ENCODE data around the gene EFNA3.

The EFNA3 gene

GRCh38 chr1:155052439-155053395 lies 25.9 kb upstream of the EFNA3 start:
- peak; percentile 50 for TF ChIP-seq CTCF (IDR thresholded peaks at IDR 0.05; ENCODE audit: low read depth, low read length, missing control alignments)
- DNase-seq (ENCODE audit: extremely low read depth, low read depth): no peak
- peak overlapping the region; percentile 89 for H3K4me3 ChIP-seq (replicated peaks; ENCODE audit: low read depth, low read length)

- DNase-seq (ENCODE audit: extremely low read depth, low read depth): no peak
- H3K4me3 ChIP-seq (replicated peaks; ENCODE audit: low read depth, low read length): 0 out of 2 replicates have a peak overlapping the region, but pooled peaks have one; percentile 9
- TF ChIP-seq CTCF (IDR thresholded peaks at IDR 0.05; ENCODE audit: low read depth, low read length, missing control alignments): no peak
Observed at GRCh38 chr1:155053531-155054105, 25.0 kb upstream of the EFNA3 start.

GRCh38 chr1:155057104-155057503 lies 21.5 kb upstream of the EFNA3 start:
- no peak overlapping the region for H3K4me3 ChIP-seq (replicated peaks; ENCODE audit: low read depth, low read length)
- no peak for DNase-seq (ENCODE audit: extremely low read depth, low read depth)
- TF ChIP-seq CTCF (IDR thresholded peaks at IDR 0.05; ENCODE audit: low read depth, low read length, missing control alignments): no peak

GRCh38 chr1:155057788-155058211 lies 20.8 kb upstream of the EFNA3 start:
- TF ChIP-seq CTCF (IDR thresholded peaks at IDR 0.05; ENCODE audit: low read depth, low read length, missing control alignments): peak; percentile 3
- no peak overlapping the region for H3K4me3 ChIP-seq (replicated peaks; ENCODE audit: low read depth, low read length)
- DNase-seq (ENCODE audit: extremely low read depth, low read depth): no peak

GRCh38 chr1:155060736-155061135 lies 17.9 kb upstream of the EFNA3 start:
- H3K4me3 ChIP-seq (replicated peaks; ENCODE audit: low read depth, low read length): no peak overlapping the region
- no peak for TF ChIP-seq CTCF (IDR thresholded peaks at IDR 0.05; ENCODE audit: low read depth, low read length, missing control alignments)
- DNase-seq (ENCODE audit: extremely low read depth, low read depth): no peak

- TF ChIP-seq CTCF (IDR thresholded peaks at IDR 0.05; ENCODE audit: low read depth, low read length, missing control alignments): peak; percentile 99
- H3K4me3 ChIP-seq (replicated peaks; ENCODE audit: low read depth, low read length): no peak overlapping the region
- no peak for DNase-seq (ENCODE audit: extremely low read depth, low read depth)
Observed at GRCh38 chr1:155061381-155062150, 17.1 kb upstream of the EFNA3 start.

All from HFF-Myc (cell line).